Gastrocnemius medialis (tissue), 4 donors: ENCODE results near the gene ORC4.

ENCODE experiments used
- POLR2A ChIP-seq, 2 donors: fragments of 450-650 bp; IDR thresholded peaks; one replicate each; pipeline ENCODE4 v1.6.1; 2017; ENCODE audit warnings: antibody characterized with exemption in 2 of 2, mild to moderate bottlenecking in 2 of 2, moderate library complexity in 2 of 2
- TF ChIP-seq, protein P1 (sequence below), 5 experiments: fragments of 450-650 bp in 3 of 5; fragments of 200-600 bp in 2 of 5; sonication (generic) in 2 of 5; IDR thresholded peaks in 4 of 5; conservative IDR thresholded peaks in 1 of 5; 1 replicate in 4 of 5; 2 replicates in 1 of 5; pipeline ENCODE4 v1.5.1; 2016 to 2019; ENCODE audit warnings: antibody characterized with exemption in 5 of 5, mild to moderate bottlenecking in 3 of 5, moderate library complexity in 3 of 5

DNA sequence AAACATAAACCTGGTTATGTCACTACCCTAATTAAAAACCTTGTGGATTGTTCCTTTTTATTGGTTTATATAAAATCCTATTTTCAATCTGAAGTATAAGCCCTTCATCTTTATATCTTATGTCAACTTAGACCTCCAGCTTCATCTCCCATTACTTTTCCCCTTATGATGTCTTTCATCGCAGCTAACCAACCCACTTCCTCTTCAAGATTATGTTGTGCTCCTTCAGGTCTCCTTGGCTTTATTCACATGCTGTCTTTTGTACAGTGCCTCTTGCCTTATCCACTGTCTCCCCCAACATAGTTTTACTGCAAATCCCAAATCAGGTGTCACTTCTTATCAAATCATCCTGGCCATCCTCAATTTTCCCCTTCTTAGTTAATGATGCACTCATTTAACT, 26.3 kb upstream of the ORC4 start:
- TF ChIP-seq, protein P1, sequence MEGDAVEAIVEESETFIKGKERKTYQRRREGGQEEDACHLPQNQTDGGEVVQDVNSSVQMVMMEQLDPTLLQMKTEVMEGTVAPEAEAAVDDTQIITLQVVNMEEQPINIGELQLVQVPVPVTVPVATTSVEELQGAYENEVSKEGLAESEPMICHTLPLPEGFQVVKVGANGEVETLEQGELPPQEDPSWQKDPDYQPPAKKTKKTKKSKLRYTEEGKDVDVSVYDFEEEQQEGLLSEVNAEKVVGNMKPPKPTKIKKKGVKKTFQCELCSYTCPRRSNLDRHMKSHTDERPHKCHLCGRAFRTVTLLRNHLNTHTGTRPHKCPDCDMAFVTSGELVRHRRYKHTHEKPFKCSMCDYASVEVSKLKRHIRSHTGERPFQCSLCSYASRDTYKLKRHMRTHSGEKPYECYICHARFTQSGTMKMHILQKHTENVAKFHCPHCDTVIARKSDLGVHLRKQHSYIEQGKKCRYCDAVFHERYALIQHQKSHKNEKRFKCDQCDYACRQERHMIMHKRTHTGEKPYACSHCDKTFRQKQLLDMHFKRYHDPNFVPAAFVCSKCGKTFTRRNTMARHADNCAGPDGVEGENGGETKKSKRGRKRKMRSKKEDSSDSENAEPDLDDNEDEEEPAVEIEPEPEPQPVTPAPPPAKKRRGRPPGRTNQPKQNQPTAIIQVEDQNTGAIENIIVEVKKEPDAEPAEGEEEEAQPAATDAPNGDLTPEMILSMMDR (IDR thresholded peaks at IDR 0.05 in 4 of 5, conservative IDR thresholded peaks at IDR 0.05 in 1 of 5), result no peak
- TF ChIP-seq POLR2A (IDR thresholded peaks at IDR 0.05), result no peak
